ENCODE results near the gene TNS3.

Gene TNS3

GRCh38 chr7:47460251-47460989 lies 121.5 kb downstream of the TNS3 start:
- no peaks in the 10 kb centered on the region for H3K9me3 Mint-ChIP-seq
- H3K27me3 Mint-ChIP-seq (ENCODE audit: low read depth) = no peaks in the 10 kb centered on the region
- no peak overlapping the region for H3K4me3 Mint-ChIP-seq
- H3K36me3 Mint-ChIP-seq (ENCODE audit: low read depth) = no peaks in the 10 kb centered on the region
- no peaks in the 10 kb centered on the region for H3K4me1 Mint-ChIP-seq (ENCODE audit: low read depth)
- no peak overlapping the region for H3K27ac Mint-ChIP-seq

GRCh38 chr7:47458486-47458885 lies 123.4 kb downstream of the TNS3 start:
- H3K4me3 Mint-ChIP-seq = no peak overlapping the region
- no peaks in the 10 kb centered on the region for H3K36me3 Mint-ChIP-seq (ENCODE audit: low read depth)
- H3K4me1 Mint-ChIP-seq (ENCODE audit: low read depth) = no peaks in the 10 kb centered on the region
- H3K9me3 Mint-ChIP-seq = no peaks in the 10 kb centered on the region
- no peak overlapping the region for H3K27ac Mint-ChIP-seq
- H3K27me3 Mint-ChIP-seq (ENCODE audit: low read depth) = no peaks in the 10 kb centered on the region

GRCh38 chr7:47458057-47458456 lies 123.9 kb downstream of the TNS3 start:
- Mint-ChIP-seq H3K27ac (no peak overlapping the region), H3K4me3 (no peak overlapping the region), H3K36me3 (ENCODE audit: low read depth) (no peaks in the 10 kb centered on the region), H3K27me3 (ENCODE audit: low read depth) (no peaks in the 10 kb centered on the region), H3K4me1 (ENCODE audit: low read depth) (no peaks in the 10 kb centered on the region), H3K9me3 (no peaks in the 10 kb centered on the region)

- Mint-ChIP-seq H3K27me3 (ENCODE audit: low read depth) (no peaks in the 10 kb centered on the region), H3K27ac (no peak overlapping the region), H3K9me3 (no peaks in the 10 kb centered on the region), H3K36me3 (ENCODE audit: low read depth) (no peaks in the 10 kb centered on the region), H3K4me3 (no peak overlapping the region), H3K4me1 (ENCODE audit: low read depth) (no peaks in the 10 kb centered on the region)
These were observed 125.5 kb downstream of the TNS3 start for GRCh38 chr7:47456210-47456955.

- Mint-ChIP-seq H3K9me3 (no peaks in the 10 kb centered on the region), H3K27me3 (ENCODE audit: low read depth) (no peaks in the 10 kb centered on the region), H3K27ac (no peak overlapping the region), H3K4me1 (ENCODE audit: low read depth) (no peaks in the 10 kb centered on the region), H3K4me3 (no peak overlapping the region), H3K36me3 (ENCODE audit: low read depth) (no peaks in the 10 kb centered on the region)
These were observed 126.1 kb downstream of the TNS3 start for GRCh38 chr7:47455872-47456185.

- no peak overlapping the region for H3K27ac Mint-ChIP-seq
- no peaks in the 10 kb centered on the region for H3K27me3 Mint-ChIP-seq (ENCODE audit: low read depth)
- no peaks in the 10 kb centered on the region for H3K36me3 Mint-ChIP-seq (ENCODE audit: low read depth)
- no peak overlapping the region for H3K4me3 Mint-ChIP-seq
- H3K4me1 Mint-ChIP-seq (ENCODE audit: low read depth) = no peaks in the 10 kb centered on the region
- H3K9me3 Mint-ChIP-seq = no peaks in the 10 kb centered on the region
These were observed 126.7 kb downstream of the TNS3 start for GRCh38 chr7:47454974-47455871.

GRCh38 chr7:47454069-47454973 lies 127.6 kb downstream of the TNS3 start:
- no peak overlapping the region for H3K4me3 Mint-ChIP-seq
- H3K4me1 Mint-ChIP-seq (ENCODE audit: low read depth) = no peaks in the 10 kb centered on the region
- H3K9me3 Mint-ChIP-seq = no peaks in the 10 kb centered on the region
- no peak overlapping the region for H3K27ac Mint-ChIP-seq
- H3K27me3 Mint-ChIP-seq (ENCODE audit: low read depth) = no peaks in the 10 kb centered on the region
- no peaks in the 10 kb centered on the region for H3K36me3 Mint-ChIP-seq (ENCODE audit: low read depth)

- Mint-ChIP-seq H3K36me3 (ENCODE audit: low read depth) (no peaks in the 10 kb centered on the region), H3K27me3 (ENCODE audit: low read depth) (no peaks in the 10 kb centered on the region), H3K4me1 (ENCODE audit: low read depth) (no peaks in the 10 kb centered on the region), H3K4me3 (no peak overlapping the region), H3K9me3 (no peaks in the 10 kb centered on the region), H3K27ac (no peak overlapping the region)
These were observed 128.5 kb downstream of the TNS3 start for GRCh38 chr7:47453093-47454061.

- Mint-ChIP-seq H3K27me3 (ENCODE audit: low read depth) (no peaks in the 10 kb centered on the region), H3K27ac (no peak overlapping the region), H3K4me1 (ENCODE audit: low read depth) (no peaks in the 10 kb centered on the region), H3K9me3 (no peaks in the 10 kb centered on the region), H3K36me3 (ENCODE audit: low read depth) (no peaks in the 10 kb centered on the region), H3K4me3 (no peak overlapping the region)
These were observed 129.2 kb downstream of the TNS3 start for GRCh38 chr7:47452715-47453092.

GRCh38 chr7:47452295-47452694 lies 129.6 kb downstream of the TNS3 start:
- Mint-ChIP-seq H3K4me1 (ENCODE audit: low read depth) (no peaks in the 10 kb centered on the region), H3K36me3 (ENCODE audit: low read depth) (no peaks in the 10 kb centered on the region), H3K4me3 (no peak overlapping the region), H3K27ac (no peak overlapping the region), H3K9me3 (no peaks in the 10 kb centered on the region), H3K27me3 (ENCODE audit: low read depth) (no peaks in the 10 kb centered on the region)

GRCh38 chr7:47451851-47452205 lies 130.1 kb downstream of the TNS3 start:
- H3K4me1 Mint-ChIP-seq (ENCODE audit: low read depth) = no peaks in the 10 kb centered on the region
- no peak overlapping the region for H3K4me3 Mint-ChIP-seq
- H3K27me3 Mint-ChIP-seq (ENCODE audit: low read depth) = no peaks in the 10 kb centered on the region
- no peaks in the 10 kb centered on the region for H3K9me3 Mint-ChIP-seq
- no peaks in the 10 kb centered on the region for H3K36me3 Mint-ChIP-seq (ENCODE audit: low read depth)
- H3K27ac Mint-ChIP-seq = no peak overlapping the region

- no peak overlapping the region for H3K4me3 Mint-ChIP-seq
- H3K27me3 Mint-ChIP-seq (ENCODE audit: low read depth) = no peaks in the 10 kb centered on the region
- no peak overlapping the region for H3K27ac Mint-ChIP-seq
- H3K36me3 Mint-ChIP-seq (ENCODE audit: low read depth) = no peaks in the 10 kb centered on the region
- H3K9me3 Mint-ChIP-seq = no peaks in the 10 kb centered on the region
- H3K4me1 Mint-ChIP-seq (ENCODE audit: low read depth) = no peaks in the 10 kb centered on the region
These were observed 131.9 kb downstream of the TNS3 start for GRCh38 chr7:47449810-47450590.

GRCh38 chr7:47448971-47449370 lies 132.9 kb downstream of the TNS3 start:
- H3K4me3 Mint-ChIP-seq = no peak overlapping the region
- H3K4me1 Mint-ChIP-seq (ENCODE audit: low read depth) = no peaks in the 10 kb centered on the region
- no peaks in the 10 kb centered on the region for H3K36me3 Mint-ChIP-seq (ENCODE audit: low read depth)
- H3K27me3 Mint-ChIP-seq (ENCODE audit: low read depth) = no peaks in the 10 kb centered on the region
- no peaks in the 10 kb centered on the region for H3K9me3 Mint-ChIP-seq
- no peak overlapping the region for H3K27ac Mint-ChIP-seq

Data from T-helper 1 cell treated with Interleukin-12 subunit alpha and Interleukin-12 subunit beta and Interleukin-4 antibody, amounts not matched to agents 30 μg/mL and 1 μg/mL, for 36 hours (primary cell).